Measurements from ENCODE around the gene ZBTB7C. TPM values are rescaled to one million over a fixed set of nuclear protein-coding genes. Genes with fewer than 3 reads are reported as not detected.
A peak's percentile ranks its signal among the peaks of the same experiment; 100 is the strongest.

Gene ZBTB7C
- total and polyA plus RNA-seq, 9 of the 15 experiments (the other 6 are each of a cell fraction or from before 2014, with no cell fraction given) = not detected

DNA sequence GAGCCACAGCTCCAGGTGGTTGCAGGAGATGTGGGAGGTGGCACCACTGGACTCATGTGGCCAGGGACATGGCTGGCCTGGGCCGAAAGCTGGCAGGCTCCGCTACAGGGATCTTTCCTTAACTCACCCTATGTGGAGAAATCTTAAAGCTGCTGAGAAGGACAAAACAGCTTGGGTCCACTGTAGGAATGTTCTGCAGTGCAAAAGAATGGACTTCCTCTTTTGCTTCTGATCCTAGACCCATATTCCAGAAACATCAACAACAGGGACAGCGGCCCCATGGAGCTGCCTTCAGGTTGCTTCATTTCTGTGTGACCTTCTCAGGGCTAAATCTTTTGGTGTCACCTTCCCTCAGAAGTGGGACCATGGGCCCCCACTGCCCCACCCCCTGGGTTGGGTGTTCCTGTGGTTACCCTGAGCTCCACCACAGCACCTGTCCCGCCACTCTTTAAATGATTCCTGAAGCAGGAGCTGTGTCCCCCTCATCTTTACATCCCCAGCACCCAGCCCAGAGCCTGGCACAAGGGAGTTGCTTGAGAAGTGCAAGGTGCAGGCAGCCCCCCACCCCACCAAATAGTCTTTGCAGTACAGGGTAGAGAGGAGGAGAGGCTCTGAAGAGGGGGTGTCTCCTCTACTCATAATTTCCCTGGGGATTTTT lies 205.8 kb downstream of the ZBTB7C start:
- WGBS (ENCODE audit: insufficient coverage, low coverage, missing lambda C conversion rate) = 3% methylated on average over 4 of the region's 4 CpGs
- Histone ChIP-seq H3K36me3 (ENCODE audit: control insufficient read depth, insufficient read depth, low read length) (no peaks in the 10 kb centered on the region), H3K79me2 (ENCODE audit: control insufficient read depth, insufficient read depth, low read length) (no peaks in the 10 kb centered on the region), H4K20me1 (replicated peaks; ENCODE audit: control insufficient read depth, insufficient read depth, low read length) (no peaks in the 10 kb centered on the region), H2AFZ (ENCODE audit: low read depth, low read length) (no peak overlapping the region), H3K27me3 (ENCODE audit: control insufficient read depth in 2 of 2, insufficient read depth in 2 of 2, low read length in 2 of 2) (peaks cover 0 to 18% of the 10 kb centered on the region in 2 experiments; a peak in 3 of 5 replicates), H3K4me2 (ENCODE audit: insufficient read depth, low read length) (no peak overlapping the region), H3K9ac (ENCODE audit: insufficient read depth in 1 of 2, low read depth in 2 of 2, low read length in 2 of 2) (no peak overlapping the region), H3K4me3 (no peak overlapping the region), H3K27ac (ENCODE audit: extremely low read depth, low read depth, low read length) (no peak overlapping the region), H3K9me1 (ENCODE audit: control insufficient read depth, insufficient read depth, low read length) (no peaks in the 10 kb centered on the region), H3K9me3 (replicated peaks; ENCODE audit: control insufficient read depth, insufficient read depth, low read depth, low read length) (no peaks in the 10 kb centered on the region), H3K4me1 (replicated peaks in 1 of 2; ENCODE audit: control insufficient read depth in 2 of 2, insufficient read depth in 2 of 2, low read length in 2 of 2) (no peaks in the 10 kb centered on the region)
- ATAC-seq = no peak
- TF ChIP-seq SRF (CRISPR knock-in tag; IDR thresholded peaks at IDR 0.05) (no peak), CCNT2 (IDR thresholded peaks at IDR 0.05; ENCODE audit: borderline replicate concordance, extremely low read depth, insufficient read length, low read depth, low read length) (no peak), NFYB (IDR thresholded peaks at IDR 0.05; ENCODE audit: extremely low read depth, insufficient read length) (no peak), SPI1 (IDR thresholded peaks at IDR 0.05; ENCODE audit: borderline replicate concordance, low read depth, low read length) (peak; percentile 82), MYBL2 (IDR thresholded peaks at IDR 0.05; ENCODE audit: low read depth) (no peak), MYBL2 (CRISPR knock-in tag; IDR thresholded peaks at IDR 0.05; ENCODE audit: borderline replicate concordance) (no peak), ZNF740 (CRISPR knock-in tag; IDR thresholded peaks at IDR 0.05) (no peak), ZNF740 (tag; IDR thresholded peaks at IDR 0.05) (no peak), THAP7 (CRISPR knock-in tag; IDR thresholded peaks at IDR 0.05) (no peak)
- ChIA-PET POLR2A (no interaction called here), CTCF (ENCODE audit: low intra/inter-chr PET ratio) (no interaction called here)
- intact Hi-C loops (cut with micrococcal nuclease) = no loop called here
- no peak for DNase-seq (ENCODE audit: extremely low read depth in 1 of 4, low spot score in 3 of 4)
- in situ Hi-C loops (cut with MboI) = no loop called here
- no TSS peak for BruUV-seq (replicated peaks)
- FAIRE-seq = no peak

Data from K562 (cell line).